GM19328 (cell line): ENCODE measurements around the gene SETD2.

Source experiments
- ATAC-seq: cut with Tn5 transposase; IDR thresholded peaks from one replicate; pipeline ENCODE4 v1.9.1; 2021; ENCODE audit warnings: mild to moderate bottlenecking, moderate library complexity; ENCODE audit not compliant: unreplicated experiment

SETD2 gene

GRCh38 chr3:46968783-46969428 lies 195.0 kb downstream of the SETD2 start:
- ATAC-seq, result no peak

GRCh38 chr3:46966811-46967210 lies 197.1 kb downstream of the SETD2 start:
- ATAC-seq, result no peak
